HG02884 (cell line): ENCODE data around the gene OR52L1.

Experiments used
- ATAC-seq: cut with Tn5 transposase; IDR thresholded peaks from one replicate; pipeline ENCODE4 v1.9.1; 2021; ENCODE audit warnings: mild to moderate bottlenecking, moderate library complexity; ENCODE audit not compliant: unreplicated experiment

The OR52L1 gene

DNA sequence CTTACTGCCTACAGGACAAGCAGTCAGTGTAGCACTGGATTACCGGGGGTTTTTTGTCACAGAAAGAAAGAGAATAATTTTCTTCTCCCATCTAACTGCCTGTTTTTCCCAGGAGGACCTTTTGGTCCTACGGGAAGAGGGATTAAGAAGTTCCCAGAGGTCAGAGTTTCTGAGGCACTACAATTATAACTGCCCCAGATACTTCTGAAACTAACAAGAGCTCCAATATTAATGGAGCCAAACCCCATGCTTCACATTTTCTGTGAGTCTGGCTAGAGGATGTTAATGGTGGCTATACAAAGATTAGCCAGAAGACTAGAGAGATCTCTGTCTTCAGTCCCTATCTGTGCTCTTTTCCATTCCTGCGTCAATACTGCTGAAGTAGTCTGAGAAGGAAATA lies 44.8 kb downstream of the OR52L1 start, which contains the start of gene OR56A3:
OR56A3 (plus strand) TSS at position 301 of the 400 bp plus-strand sequence. CDS start 5,096 bp downstream, outside the sequence.
- ATAC-seq, result no peak

DNA sequence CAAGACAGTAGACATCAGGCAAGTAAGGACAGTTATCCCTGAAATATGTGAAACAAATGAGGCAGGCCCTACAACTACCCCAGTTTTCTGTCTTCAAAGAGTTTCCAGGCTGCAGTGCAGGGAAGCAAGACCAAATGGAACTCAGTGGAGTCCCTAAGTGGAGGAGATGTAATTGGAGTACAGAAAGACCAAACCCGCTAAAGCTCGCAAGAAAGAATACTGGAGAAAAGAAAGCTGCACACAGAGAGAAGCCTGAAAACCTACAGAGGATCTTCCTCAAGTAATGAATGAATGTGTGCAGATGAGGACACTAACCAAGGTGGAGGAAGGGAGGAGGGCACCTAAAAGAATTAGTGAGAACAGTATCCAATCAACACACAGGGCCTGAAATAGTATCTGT lies 46.0 kb downstream of the OR52L1 start:
- ATAC-seq, result no peak

DNA sequence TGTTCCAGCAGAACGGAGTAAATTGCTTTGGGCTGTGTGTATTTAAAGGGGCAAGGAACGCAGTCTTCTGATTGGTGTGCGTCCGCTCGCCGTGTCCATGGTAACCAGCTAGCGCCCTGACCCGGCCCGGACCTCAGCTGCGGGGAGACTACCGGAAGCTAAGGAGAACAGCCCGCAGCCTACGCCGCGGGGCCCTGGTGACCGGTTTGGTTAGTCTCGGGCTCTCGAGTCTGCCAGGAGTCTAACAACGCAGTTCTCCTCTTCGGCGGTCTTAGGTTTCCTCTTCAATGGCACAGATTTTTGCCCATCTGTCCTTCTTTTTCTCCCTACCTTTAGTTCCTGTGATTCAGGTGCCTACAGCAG lies 48.2 kb downstream of the OR52L1 start:
- no peak for ATAC-seq

DNA sequence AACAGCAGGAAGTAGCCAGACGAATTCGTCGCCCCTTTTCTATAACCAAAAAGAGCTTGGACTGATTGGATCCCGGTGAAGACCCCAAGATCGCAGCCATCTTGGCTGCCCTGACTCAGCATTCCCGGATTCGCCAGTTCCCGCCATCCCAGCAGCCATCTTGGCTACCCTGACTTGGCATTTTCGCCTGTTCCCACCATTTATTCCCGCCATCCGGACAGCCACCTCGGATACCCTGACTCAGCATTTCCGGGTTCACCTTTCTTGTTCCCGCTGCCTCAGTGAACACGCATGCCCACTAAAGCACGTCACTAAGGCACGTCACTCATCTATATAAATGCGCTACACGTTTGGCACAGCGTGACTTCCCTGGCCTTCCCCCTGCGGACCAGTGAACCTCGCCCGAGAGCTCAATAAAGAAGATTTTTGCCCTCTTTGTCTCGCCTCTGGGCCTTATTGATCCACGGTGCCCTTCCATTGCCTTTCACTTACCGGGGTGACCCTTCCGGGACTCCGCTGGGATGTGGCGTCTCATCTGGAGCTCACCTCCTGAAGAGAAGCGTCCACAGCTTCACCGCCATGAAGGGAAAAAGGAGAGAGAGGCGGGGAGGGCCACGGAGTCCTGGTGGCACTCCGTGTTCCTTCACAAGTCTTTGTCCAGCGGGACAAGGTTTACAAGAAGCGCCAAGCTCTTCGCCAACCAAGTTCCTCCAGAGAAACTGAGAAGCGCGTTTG lies 48.8 kb downstream of the OR52L1 start:
- ATAC-seq, result no peak
